GM19467 (cell line): Measurements from ENCODE around the gene CNTNAP5.

Experiments used
- ATAC-seq: cut with Tn5 transposase; IDR thresholded peaks from one replicate; pipeline ENCODE4 v1.9.1; 2021; ENCODE audit warnings: mild to moderate bottlenecking, moderate library complexity; ENCODE audit not compliant: unreplicated experiment

Gene CNTNAP5

GRCh38 chr2:124149571-124149970, 124.5 kb downstream of the CNTNAP5 start:
- no peak for ATAC-seq

GRCh38 chr2:124151691-124152090, 126.6 kb downstream of the CNTNAP5 start:
- no peak for ATAC-seq

- no peak for ATAC-seq
These were observed 128.6 kb downstream of the CNTNAP5 start for GRCh38 chr2:124153713-124154112.

- ATAC-seq, result no peak
These were observed 134.1 kb downstream of the CNTNAP5 start for GRCh38 chr2:124159166-124159565.

GRCh38 chr2:124161542-124161941, 136.5 kb downstream of the CNTNAP5 start:
- no peak for ATAC-seq

GRCh38 chr2:124162256-124162655, 137.2 kb downstream of the CNTNAP5 start:
- ATAC-seq, result no peak

- ATAC-seq, result no peak
These were observed 138.8 kb downstream of the CNTNAP5 start for GRCh38 chr2:124163840-124164239.

GRCh38 chr2:124165698-124166097, 140.6 kb downstream of the CNTNAP5 start:
- ATAC-seq, result no peak

GRCh38 chr2:124171472-124172063, 146.5 kb downstream of the CNTNAP5 start:
- no peak for ATAC-seq

- ATAC-seq, result no peak
These were observed 153.6 kb downstream of the CNTNAP5 start for GRCh38 chr2:124178719-124179118.

- ATAC-seq, result no peak
These were observed 155.5 kb downstream of the CNTNAP5 start for GRCh38 chr2:124180635-124181034.

GRCh38 chr2:124186801-124187200, 161.7 kb downstream of the CNTNAP5 start:
- no peak for ATAC-seq

- no peak for ATAC-seq
These were observed 162.9 kb downstream of the CNTNAP5 start for GRCh38 chr2:124187948-124188347.

- ATAC-seq, result no peak
These were observed 168.6 kb downstream of the CNTNAP5 start for GRCh38 chr2:124193706-124194105.

- no peak for ATAC-seq
These were observed 176.6 kb downstream of the CNTNAP5 start for GRCh38 chr2:124201713-124202112.

- no peak for ATAC-seq
These were observed 184.4 kb downstream of the CNTNAP5 start for GRCh38 chr2:124209441-124209840.

GRCh38 chr2:124211461-124211860, 186.4 kb downstream of the CNTNAP5 start:
- no peak for ATAC-seq

- no peak for ATAC-seq
These were observed 189.0 kb downstream of the CNTNAP5 start for GRCh38 chr2:124213977-124214587.

- no peak for ATAC-seq
These were observed 221.1 kb downstream of the CNTNAP5 start for GRCh38 chr2:124246170-124246569.

GRCh38 chr2:124248386-124248785, 223.3 kb downstream of the CNTNAP5 start:
- no peak for ATAC-seq

- no peak for ATAC-seq
These were observed 225.3 kb downstream of the CNTNAP5 start for GRCh38 chr2:124250433-124250832.

GRCh38 chr2:124254621-124255020, 229.5 kb downstream of the CNTNAP5 start:
- ATAC-seq, result no peak

- no peak for ATAC-seq
These were observed 232.0 kb downstream of the CNTNAP5 start for GRCh38 chr2:124257120-124257519.
